H1 (cell line): ENCODE data around the gene FAM83G. TPM values are rescaled to one million over a fixed set of nuclear protein-coding genes. Genes with fewer than 3 reads are reported as not detected.

Source experiments
- CTCF ChIA-PET: fragments of 300-600 bp; sonication (Branson Sonifier 250); formaldehyde crosslinking; loops from one replicate; lab custom pipeline; 2021; ENCODE audit not compliant: partially characterized antibody; lab: Charles Lee
- POLR2A ChIA-PET: fragments of 300-600 bp; sonication (Branson Sonifier 250); formaldehyde crosslinking; loops from one replicate; lab custom pipeline; 2021; ENCODE audit warnings: inconsistent platforms; ENCODE audit not compliant: partially characterized antibody; lab: Charles Lee
- DNase-seq, 2 experiments: peaks; one replicate each; pipeline versions ENCODE4 v3.0.0 to v3.0.0-alpha.2; 2010 to 2022; ENCODE audit warnings: low spot score in 2 of 2, low read depth in 1 of 2, mixed read lengths in 1 of 2
- FAIRE-seq: peaks from 2 replicates; lab custom pipeline; 2011; peaks lifted over from hg19 to GRCh38; lab: Jason Lieb, UNC
- H2AFZ ChIP-seq: 2 replicates; pipeline ENCODE4 v1.8.1; 2012; ENCODE audit warnings: low read length, inconsistent platforms
- H2AK5ac ChIP-seq: 2 replicates; pipeline ENCODE4 v1.6.1; 2013; ENCODE audit warnings: low read depth, low read length
- H2BK120ac ChIP-seq: replicated peaks from 2 replicates; pipeline ENCODE3; 2013; ENCODE audit warnings: low read depth, low read length, inconsistent platforms
- H2BK12ac ChIP-seq: 2 replicates; pipeline ENCODE4 v1.6.1; 2013; ENCODE audit warnings: low read depth, low read length
- H2BK15ac ChIP-seq: 2 replicates; pipeline ENCODE4 v1.6.1; 2013; ENCODE audit warnings: low read length
- H2BK20ac ChIP-seq: 2 replicates; pipeline ENCODE4 v1.6.1; 2013; ENCODE audit warnings: low read length
- H2BK5ac ChIP-seq: 2 replicates; pipeline ENCODE4 v1.6.1; 2013; ENCODE audit warnings: low read depth, low read length
- H3K14ac ChIP-seq: 2 replicates; pipeline ENCODE4 v1.6.1; 2013; ENCODE audit warnings: inconsistent platforms; ENCODE audit not compliant: insufficient read length
- H3K18ac ChIP-seq: 2 replicates; pipeline ENCODE4 v1.6.1; 2013; ENCODE audit warnings: low read length; ENCODE audit errors: extremely low read depth
- H3K23ac ChIP-seq: 2 replicates; pipeline ENCODE4 v1.6.1; 2013; ENCODE audit warnings: inconsistent platforms; ENCODE audit not compliant: insufficient read length
- H3K23me2 ChIP-seq: 2 replicates; pipeline ENCODE4 v1.6.1; 2013; ENCODE audit warnings: low read depth, low read length
- H3K27ac ChIP-seq: 2 replicates; pipeline ENCODE4 v1.6.1; 2011; ENCODE audit warnings: low read depth, low read length, inconsistent platforms
- H3K27me3 ChIP-seq, 4 experiments: replicated peaks in 1 of 4; 1 replicate in 1 of 4; 2 replicates in 3 of 4; pipeline versions ENCODE4 v1.6.1 to v1.8.1; 2011 to 2013; ENCODE audit warnings: low read length in 3 of 4, mild to moderate bottlenecking in 3 of 4, inconsistent platforms in 2 of 4, mixed read lengths in 2 of 4, moderate library complexity in 1 of 4; ENCODE audit not compliant: control insufficient read depth in 3 of 4, insufficient read depth in 3 of 4; ENCODE audit errors: extremely low read depth in 1 of 4
- H3K36me3 ChIP-seq, 4 experiments: 2 replicates each; pipeline versions ENCODE4 v1.6.1 to v1.8.1; 2011 to 2013; ENCODE audit warnings: mild to moderate bottlenecking in 4 of 4, low read length in 3 of 4, moderate library complexity in 2 of 4, control low read depth in 1 of 4, inconsistent platforms in 1 of 4; ENCODE audit not compliant: insufficient read depth in 4 of 4, control insufficient read depth in 2 of 4
- H3K4ac ChIP-seq: replicated peaks from 2 replicates; pipeline ENCODE3; 2013; ENCODE audit warnings: low read length, low read depth, mixed read lengths, inconsistent platforms; ENCODE audit not compliant: insufficient read length
- H3K4me1 ChIP-seq, 4 experiments: replicated peaks in 1 of 4; 1 replicate in 1 of 4; 2 replicates in 3 of 4; pipeline versions ENCODE4 v1.6.1 to v1.8.1; 2011 to 2013; ENCODE audit warnings: low read length in 3 of 4, inconsistent platforms in 2 of 4, mixed read lengths in 1 of 4; ENCODE audit not compliant: insufficient read depth in 4 of 4, control insufficient read depth in 3 of 4
- H3K4me2 ChIP-seq, 2 experiments: 2 replicates each; pipeline versions ENCODE4 v1.6.1 to v1.8.1; 2011 to 2013; ENCODE audit warnings: low read depth in 2 of 2, low read length in 2 of 2, control low read depth in 1 of 2, inconsistent platforms in 1 of 2, mild to moderate bottlenecking in 1 of 2; ENCODE audit not compliant: insufficient read depth in 1 of 2
- H3K4me3 ChIP-seq, 4 experiments: fragments of 200-600, 300-600 bp in 1 of 4; sonication (generic), shearing (Covaris generic), sonication (Bioruptor Twin) in 1 of 4; 2 replicates each; pipeline versions ENCODE4 v1.5.1 to v1.8.1; 2011 to 2016; ENCODE audit warnings: low read length in 4 of 4, low read depth in 3 of 4, control low read depth in 2 of 4, inconsistent platforms in 2 of 4, mild to moderate bottlenecking in 2 of 4, mixed read lengths in 1 of 4, moderate library complexity in 1 of 4; ENCODE audit not compliant: insufficient read depth in 2 of 4; ENCODE audit errors: extremely low read depth in 1 of 4
- H3K56ac ChIP-seq: replicated peaks from 2 replicates; pipeline ENCODE3; 2013; ENCODE audit warnings: low read depth, mild to moderate bottlenecking, mixed read lengths, low read length, inconsistent platforms; ENCODE audit not compliant: insufficient read length
- H3K79me1 ChIP-seq: 2 replicates; pipeline ENCODE4 v1.6.1; 2013; ENCODE audit warnings: low read depth, low read length, control low read depth
- H3K79me2 ChIP-seq, 2 experiments: 2 replicates each; pipeline versions ENCODE4 v1.6.1 to v1.8.1; 2012 to 2013; ENCODE audit warnings: low read length in 2 of 2, mild to moderate bottlenecking in 2 of 2, inconsistent platforms in 1 of 2; ENCODE audit not compliant: insufficient read depth in 2 of 2, control insufficient read depth in 1 of 2
- H3K9ac ChIP-seq, 4 experiments: replicated peaks in 1 of 4; 1 replicate in 1 of 4; 2 replicates in 3 of 4; pipeline versions ENCODE4 v1.6.1 to v1.8.1; 2011 to 2013; ENCODE audit warnings: low read depth in 3 of 4, low read length in 3 of 4, control low read depth in 2 of 4, mild to moderate bottlenecking in 2 of 4, moderate library complexity in 2 of 4, inconsistent platforms in 1 of 4; ENCODE audit errors: extremely low read depth in 1 of 4
- H3K9me3 ChIP-seq, 2 experiments: 2 replicates each; pipeline versions ENCODE4 v1.6.1 to v1.8.1; 2012 to 2013; ENCODE audit warnings: mild to moderate bottlenecking in 2 of 2, moderate library complexity in 2 of 2, control low read depth in 1 of 2, inconsistent platforms in 1 of 2, low read depth in 1 of 2, low read length in 1 of 2, mixed read lengths in 1 of 2; ENCODE audit not compliant: insufficient read depth in 2 of 2
- H4K20me1 ChIP-seq, 2 experiments: replicated peaks in 1 of 2; 2 replicates each; pipeline versions ENCODE3 to v1.8.1; 2011 to 2013; ENCODE audit warnings: inconsistent platforms in 2 of 2, low read length in 2 of 2, mild to moderate bottlenecking in 1 of 2; ENCODE audit not compliant: insufficient read depth in 2 of 2, control insufficient read depth in 1 of 2
- H4K5ac ChIP-seq: 2 replicates; pipeline ENCODE4 v1.6.1; 2013; ENCODE audit warnings: low read length, low read depth, mixed read lengths, inconsistent platforms; ENCODE audit not compliant: insufficient read length
- H4K8ac ChIP-seq: 2 replicates; pipeline ENCODE4 v1.8.0; 2013; ENCODE audit warnings: mild to moderate bottlenecking, moderate library complexity, low read length, inconsistent platforms; ENCODE audit not compliant: insufficient read depth; ENCODE audit errors: extremely low read depth
- H4K91ac ChIP-seq: replicated peaks from 2 replicates; pipeline ENCODE3; 2013; ENCODE audit warnings: low read length, mixed read lengths, inconsistent platforms; ENCODE audit not compliant: insufficient read length
- CBX5 ChIP-seq: fragments of 300-800, 300-1000 bp; sonication (generic); IDR thresholded peaks from 2 replicates; pipeline ENCODE4 v1.7.1; 2016; ENCODE audit warnings: antibody characterized with exemption, low read length, low read depth
- CREB1 ChIP-seq: IDR thresholded peaks from 2 replicates; pipeline ENCODE4 v1.6.1; 2012; ENCODE audit warnings: inconsistent platforms
- EZH2 ChIP-seq: fragments of 200-600 bp; sonication (generic); IDR thresholded peaks from 2 replicates; pipeline ENCODE4 v1.7.1; 2012; ENCODE audit warnings: low read depth, mild to moderate bottlenecking, moderate library complexity, low read length, inconsistent platforms; ENCODE audit not compliant: severe bottlenecking
- FOSL1 ChIP-seq: IDR thresholded peaks from 2 replicates; pipeline ENCODE4 v1.6.1; 2011; ENCODE audit warnings: mild to moderate bottlenecking, low read depth, low read length, moderate library complexity; ENCODE audit not compliant: insufficient read depth
- KDM5A ChIP-seq: fragments of 200-600 bp; IDR thresholded peaks from 2 replicates; pipeline ENCODE4 v1.7.1; 2012; ENCODE audit warnings: mild to moderate bottlenecking, low read length, inconsistent platforms, mixed read lengths
- POLR2AphosphoS5 ChIP-seq: IDR thresholded peaks from 2 replicates; pipeline ENCODE4 v1.6.1; 2011; ENCODE audit warnings: low read depth, low read length
- RXRA ChIP-seq: IDR thresholded peaks from 2 replicates; pipeline ENCODE4 v1.6.1; 2011; ENCODE audit warnings: low read depth, mild to moderate bottlenecking, low read length, moderate library complexity; ENCODE audit not compliant: insufficient read depth
- TEAD4 ChIP-seq: IDR thresholded peaks from 2 replicates; pipeline ENCODE4 v1.6.1; 2012; ENCODE audit warnings: low read depth, low read length, inconsistent platforms, mixed read lengths
- WGBS, 2 experiments: shearing (Covaris generic) in 1 of 2; methylation state at CpG; one replicate each; pipeline versions ENCODE4 v1.1.6 to v1.1.7; 2013 to 2015; ENCODE audit warnings: low lambda C conversion rate in 2 of 2, mixed read lengths in 2 of 2, inconsistent platforms in 1 of 2, low coverage in 1 of 2, missing lambda C conversion rate in 1 of 2; ENCODE audit not compliant: insufficient replicate concordance in 2 of 2, insufficient coverage in 1 of 2, insufficient read length in 1 of 2; ENCODE audit errors: extremely low coverage in 1 of 2, missing lambda C conversion rate in 1 of 2; 5-methylcytosine and 5-hydroxymethylcytosine counted together
- polyA plus RNA-seq, 7 experiments: library from polyadenylated mRNA; depleted of rRNA in 3 of 7; stranded (reverse) in 5 of 7; unstranded in 2 of 7; fragments of >200 nt in 5 of 7; fragments of 200-250 nt in 2 of 7; gene quantifications; 1 replicate in 5 of 7; 2 replicates in 1 of 7; 4 replicates in 1 of 7; pipeline versions ENCODE4 v1.2.1 to v1.2.3, GENCODE V29; 2011 to 2013; ENCODE audit warnings: missing spikeins in 2 of 7, mixed read lengths in 2 of 7
- total RNA-seq: library from RNA; stranded (reverse); fragmentation: NEBNext Ultra II Directional; extraction: Animal tissue kit (Norgen Biotek cat#: 25700); gene quantifications from 2 replicates; pipeline ENCODE4 v1.2.1, GENCODE V29; 2021
- TF ChIP-seq, protein P1 (sequence below), 3 experiments: IDR thresholded peaks; 1 replicate in 2 of 3; 2 replicates in 1 of 3; pipeline versions ENCODE4 v1.5.1 to v1.6.1; 2011; ENCODE audit warnings: low read length in 3 of 3, mild to moderate bottlenecking in 3 of 3, inconsistent platforms in 2 of 3, low read depth in 1 of 3, moderate library complexity in 1 of 3; ENCODE audit not compliant: insufficient read depth in 1 of 3; ENCODE audit errors: control extremely low read depth in 1 of 3

The FAM83G gene
- total and polyA plus RNA-seq, 2 of the 8 experiments (the other 6 are each of a cell fraction or from before 2014, with no cell fraction given), result 15.4 to 29.0 TPM

DNA sequence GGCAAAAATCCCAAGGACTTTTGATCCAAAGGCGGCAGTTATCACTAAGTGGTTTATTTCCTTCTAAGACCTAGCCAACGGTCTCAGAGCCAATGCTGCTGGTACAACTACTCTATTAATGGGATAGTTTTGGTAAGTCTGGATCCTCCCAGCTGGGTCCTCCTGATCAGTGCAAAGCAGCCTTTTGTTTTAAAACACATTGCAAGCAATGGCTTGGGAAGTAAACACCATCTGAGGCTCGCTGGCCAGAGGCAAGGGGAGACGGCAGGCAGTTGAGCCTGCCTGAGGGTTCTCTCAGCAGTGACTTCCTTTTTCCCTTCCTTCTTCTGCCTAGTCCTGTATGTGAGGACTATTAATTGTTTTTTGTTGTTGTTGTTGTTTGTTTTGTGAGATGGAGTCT lies 54.2 kb downstream of the FAM83G start:
- WGBS, 2 experiments, result 88% methylated on average over 4 of the region's 4 CpGs; no CpG with 5 or more reads in 1 of the 2 experiments
- H3K27me3 ChIP-seq, result no peaks in the 10 kb centered on the region
- H4K91ac ChIP-seq, result no peak overlapping the region
- peak overlapping the region; percentile 66 for H3K4ac ChIP-seq
- no peak overlapping the region for H2BK20ac ChIP-seq
- CTCF ChIA-PET, result interaction anchor here (0.6 to 2.6 kb wide), 3 partner anchors 8 to 46 kb away, joined by 4 to 10 read pairs (median 8); no protein-coding TSS in a partner anchor
- no peak overlapping the region for H2BK12ac ChIP-seq
- no peak overlapping the region for H3K14ac ChIP-seq
- no peak overlapping the region for H3K23ac ChIP-seq
- no peak overlapping the region for H3K4me2 ChIP-seq
- DNase-seq, result no peak
- no peak overlapping the region for H3K9ac ChIP-seq
- no peaks in the 10 kb centered on the region for H3K36me3 ChIP-seq
- H2BK5ac ChIP-seq, result no peak overlapping the region
- FAIRE-seq, result no peak
- H3K18ac ChIP-seq, result no peak overlapping the region
- H2BK120ac ChIP-seq, result no peak overlapping the region
- H4K20me1 ChIP-seq, result no peaks in the 10 kb centered on the region
- H3K9me3 ChIP-seq, result no peaks in the 10 kb centered on the region
- POLR2A ChIA-PET, result no interaction called here
- no peaks in the 10 kb centered on the region for H3K79me2 ChIP-seq
- no peaks in the 10 kb centered on the region for H3K23me2 ChIP-seq
- no peak overlapping the region for H2AFZ ChIP-seq
- no peak overlapping the region for H2BK15ac ChIP-seq
- no peak overlapping the region for H3K56ac ChIP-seq
- no peak overlapping the region for H2AK5ac ChIP-seq
- no peaks in the 10 kb centered on the region; a peak in 1 of 7 replicates for H3K4me1 ChIP-seq
- H3K27ac ChIP-seq, result no peak overlapping the region
- no peak overlapping the region for H4K8ac ChIP-seq
- no peaks in the 10 kb centered on the region for H3K79me1 ChIP-seq
- no peak overlapping the region for H3K4me3 ChIP-seq
- H4K5ac ChIP-seq, result no peak overlapping the region
- TF ChIP-seq KDM5A, result no peak
- TF ChIP-seq POLR2AphosphoS5, result no peak
- TF ChIP-seq EZH2, result no peak
- TF ChIP-seq TEAD4, result no peak
- TF ChIP-seq FOSL1, result no peak
- TF ChIP-seq CREB1, result no peak
- TF ChIP-seq CBX5, result no peak
- TF ChIP-seq, protein P1, sequence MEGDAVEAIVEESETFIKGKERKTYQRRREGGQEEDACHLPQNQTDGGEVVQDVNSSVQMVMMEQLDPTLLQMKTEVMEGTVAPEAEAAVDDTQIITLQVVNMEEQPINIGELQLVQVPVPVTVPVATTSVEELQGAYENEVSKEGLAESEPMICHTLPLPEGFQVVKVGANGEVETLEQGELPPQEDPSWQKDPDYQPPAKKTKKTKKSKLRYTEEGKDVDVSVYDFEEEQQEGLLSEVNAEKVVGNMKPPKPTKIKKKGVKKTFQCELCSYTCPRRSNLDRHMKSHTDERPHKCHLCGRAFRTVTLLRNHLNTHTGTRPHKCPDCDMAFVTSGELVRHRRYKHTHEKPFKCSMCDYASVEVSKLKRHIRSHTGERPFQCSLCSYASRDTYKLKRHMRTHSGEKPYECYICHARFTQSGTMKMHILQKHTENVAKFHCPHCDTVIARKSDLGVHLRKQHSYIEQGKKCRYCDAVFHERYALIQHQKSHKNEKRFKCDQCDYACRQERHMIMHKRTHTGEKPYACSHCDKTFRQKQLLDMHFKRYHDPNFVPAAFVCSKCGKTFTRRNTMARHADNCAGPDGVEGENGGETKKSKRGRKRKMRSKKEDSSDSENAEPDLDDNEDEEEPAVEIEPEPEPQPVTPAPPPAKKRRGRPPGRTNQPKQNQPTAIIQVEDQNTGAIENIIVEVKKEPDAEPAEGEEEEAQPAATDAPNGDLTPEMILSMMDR (IDR thresholded peaks at IDR 0.05; ENCODE audit: control extremely low read depth in 1 of 3, insufficient read depth in 1 of 3, low read depth in 1 of 3, low read length in 3 of 3), result no peak
- TF ChIP-seq RXRA, result no peak
